Left hindlimb (tissue), 1 donor: ENCODE measurements around the gene COPA.
"Not testable (repeated sequence)": the region's sequence is repeated elsewhere in the genome, so short reads cannot be mapped to it uniquely, and the experiment has no call there.

Experiments
- DNase-seq: peaks from one replicate; pipeline ENCODE4 v3.0.0-alpha.2; 2018

The COPA gene

GRCh38 chr1:160322831-160323230 lies 20.2 kb downstream of the COPA start:
- DNase-seq: no peak

DNA sequence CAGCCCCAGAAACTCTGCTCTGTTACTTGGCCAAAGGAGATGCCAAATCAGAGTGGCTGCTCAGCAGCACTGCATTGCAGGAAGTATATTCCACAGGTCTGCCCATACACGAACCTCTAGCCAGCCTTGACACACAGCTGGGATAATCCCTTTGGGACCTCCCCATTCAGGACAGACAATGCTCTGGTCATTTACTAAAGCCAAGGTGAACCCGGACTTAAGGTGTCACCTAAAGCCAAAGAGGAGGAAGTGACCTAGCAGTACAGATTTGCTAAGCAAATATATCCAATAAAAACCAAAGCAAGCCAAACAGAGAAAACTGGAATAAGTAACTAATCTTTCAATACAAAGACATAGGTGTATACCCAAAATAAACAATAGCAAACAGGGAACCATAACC lies 27.7 kb downstream of the COPA start:
- no peak for DNase-seq

DNA sequence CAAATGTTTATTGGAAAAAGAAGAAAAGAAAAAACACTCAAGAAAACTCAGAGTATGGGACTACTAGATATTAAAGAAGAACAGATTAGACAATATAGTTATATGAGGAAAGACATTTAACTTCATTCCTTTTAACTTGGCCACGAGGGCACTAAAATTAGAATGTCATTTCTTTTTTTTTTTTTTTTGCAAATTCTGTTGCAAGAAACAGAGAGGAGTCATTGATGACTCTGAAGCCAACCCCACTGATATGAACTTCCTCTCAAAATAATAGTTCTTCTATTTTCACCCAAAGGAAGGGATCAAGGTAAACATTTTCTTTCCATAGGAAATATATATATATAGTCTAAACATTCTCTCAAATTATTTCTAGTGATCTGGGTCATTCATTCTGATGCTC lies 33.5 kb downstream of the COPA start:
- no peak for DNase-seq

DNA sequence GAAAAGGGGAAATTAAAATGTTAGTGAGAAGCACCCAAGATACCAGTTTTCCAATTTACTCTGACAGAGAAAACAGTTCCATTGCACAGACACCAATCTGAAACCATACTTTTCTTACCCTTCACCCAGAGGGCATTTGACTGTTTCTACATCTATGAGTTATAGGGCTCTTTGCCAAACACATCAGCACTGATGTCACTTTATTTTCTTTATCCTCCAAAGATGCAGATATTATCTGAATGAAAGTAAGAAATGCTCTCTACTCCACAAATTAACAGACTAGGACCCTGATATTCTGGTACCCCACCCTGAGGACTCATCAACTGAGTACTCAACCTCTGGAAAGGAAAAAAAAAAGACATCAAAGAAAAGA lies 33.9 kb downstream of the COPA start:
- no peak for DNase-seq

DNA sequence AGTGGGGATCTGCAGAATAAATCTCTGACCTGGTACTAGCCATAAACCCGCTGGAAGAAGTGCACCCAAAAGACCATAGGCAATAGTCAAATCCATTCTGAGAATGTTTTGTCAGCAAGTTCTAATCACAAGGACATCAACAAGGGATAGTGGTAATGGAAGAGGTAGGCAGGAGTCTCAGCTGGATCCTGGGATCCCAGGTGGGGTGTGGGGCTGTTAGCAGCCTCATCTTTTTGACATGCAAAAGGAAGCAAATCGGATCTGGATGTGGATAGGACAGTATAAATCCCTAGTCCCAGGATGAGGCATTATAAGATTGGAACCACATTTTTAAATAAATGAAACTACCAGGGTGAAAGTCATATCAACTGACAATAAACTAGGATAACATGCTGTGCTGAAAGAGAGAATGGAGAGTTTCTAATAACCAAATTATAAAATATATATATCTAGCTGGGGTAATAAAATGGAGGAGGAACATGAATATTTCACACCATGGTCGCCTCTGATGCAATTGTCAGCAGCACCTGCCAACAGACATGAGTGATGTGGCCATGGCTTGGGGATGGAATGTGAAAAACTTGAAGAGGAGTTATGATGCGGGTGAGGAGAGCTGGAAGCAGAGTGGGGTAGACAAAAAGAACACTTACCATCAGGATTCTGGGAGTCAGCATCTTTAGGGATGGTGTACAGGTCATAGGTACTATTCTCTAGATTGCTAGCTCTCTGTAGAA lies 34.4 kb downstream of the COPA start:
- DNase-seq: no peak

DNA sequence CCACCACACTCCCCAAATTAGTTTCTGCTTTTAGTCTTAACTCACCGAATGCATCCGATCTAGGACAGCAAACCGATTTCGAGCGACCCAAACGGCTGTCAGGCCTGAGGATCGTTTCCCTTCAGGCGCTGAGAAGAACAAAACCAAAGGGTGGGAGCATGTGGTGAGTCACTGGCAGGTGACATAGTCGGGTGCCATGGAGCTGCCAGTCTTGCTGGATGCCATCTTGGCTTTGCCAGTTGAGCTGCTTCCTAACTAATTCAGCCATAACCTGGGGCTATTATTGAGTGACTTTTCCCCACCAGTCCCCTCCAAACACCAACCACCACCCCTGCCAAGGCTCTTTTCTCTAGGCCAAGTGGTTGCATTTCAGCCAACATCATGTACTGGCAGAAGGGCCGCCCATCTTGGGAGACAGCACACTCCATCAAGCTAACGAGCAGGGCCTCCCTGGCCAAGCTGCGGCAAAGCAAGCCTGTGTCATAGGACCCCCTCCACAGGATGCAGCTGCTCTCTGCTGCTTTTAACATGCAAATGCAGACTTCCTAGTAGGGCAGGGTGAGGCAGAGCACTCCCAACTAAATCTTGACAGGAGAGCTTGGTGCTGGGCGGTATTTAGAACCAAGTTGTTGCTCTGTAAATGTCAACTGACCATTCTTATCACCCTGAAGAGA lies 35.8 kb downstream of the COPA start:
- DNase-seq: no peak

- no peak for DNase-seq
Measured at GRCh38 chr1:160300173-160300572, 42.9 kb downstream of the COPA start.

DNA sequence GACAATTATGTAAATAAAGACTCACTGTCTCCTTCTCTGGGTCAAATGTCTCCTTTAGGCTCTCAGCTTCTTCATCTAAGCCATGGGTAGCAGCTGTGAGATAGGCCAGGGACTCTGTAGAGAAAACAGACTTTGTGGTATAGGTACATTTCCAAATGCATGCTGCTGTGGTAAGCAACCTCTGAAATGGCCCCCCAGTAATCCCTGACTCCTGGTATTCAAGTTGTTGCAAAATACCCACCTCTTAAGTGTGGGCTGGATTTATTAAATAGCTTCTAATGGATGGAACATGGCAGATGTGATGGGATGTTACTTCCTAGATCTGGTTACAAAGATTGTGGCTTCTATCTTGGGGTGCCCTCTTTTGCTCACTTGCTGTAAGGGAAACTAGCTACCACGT lies 47.0 kb downstream of the COPA start:
- DNase-seq: no peak

DNA sequence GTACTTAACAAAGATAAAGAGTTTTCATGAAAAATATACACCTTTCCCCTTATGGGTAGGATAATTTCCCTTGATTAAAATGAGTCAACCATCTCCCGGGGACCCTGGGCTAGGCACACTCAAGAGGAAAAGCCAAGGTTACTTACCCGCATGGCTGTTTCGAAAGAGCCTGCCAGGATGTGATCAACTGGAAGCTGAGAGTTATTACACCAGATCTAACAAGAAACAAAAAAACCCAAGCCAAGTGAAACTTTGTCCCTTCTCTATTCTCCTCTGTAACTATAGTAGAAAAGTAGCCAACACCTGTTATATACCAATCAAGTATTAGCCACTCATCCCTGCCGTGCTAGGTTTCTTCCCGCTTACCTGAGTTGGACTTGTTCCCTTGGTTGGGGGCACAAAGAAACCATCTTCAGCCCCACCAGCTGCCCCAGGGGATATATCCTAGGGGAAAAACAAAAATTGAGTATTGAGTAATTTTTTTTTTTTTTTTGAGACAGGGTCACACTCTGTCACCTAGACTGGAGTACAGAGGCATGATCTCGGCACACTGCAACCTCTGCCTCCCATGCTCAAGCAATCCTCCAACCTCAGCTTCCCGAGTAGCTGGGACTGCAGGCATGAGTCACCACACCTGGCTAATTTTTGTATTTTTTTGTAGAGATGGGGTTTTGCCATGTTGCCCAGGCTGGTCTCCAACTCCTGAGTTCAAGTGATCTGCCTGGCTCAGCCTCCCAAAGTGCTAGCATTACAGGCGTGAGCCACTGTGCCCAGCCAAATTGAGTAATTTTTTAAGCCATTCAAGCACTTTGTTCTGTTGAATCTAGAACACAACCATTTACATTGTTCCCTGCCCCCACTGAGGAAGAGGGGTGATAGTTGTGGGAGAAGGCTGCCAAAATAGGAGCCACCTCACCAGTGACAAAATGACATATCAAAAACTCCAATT lies 49.8 kb downstream of the COPA start:
- no peak for DNase-seq

DNA sequence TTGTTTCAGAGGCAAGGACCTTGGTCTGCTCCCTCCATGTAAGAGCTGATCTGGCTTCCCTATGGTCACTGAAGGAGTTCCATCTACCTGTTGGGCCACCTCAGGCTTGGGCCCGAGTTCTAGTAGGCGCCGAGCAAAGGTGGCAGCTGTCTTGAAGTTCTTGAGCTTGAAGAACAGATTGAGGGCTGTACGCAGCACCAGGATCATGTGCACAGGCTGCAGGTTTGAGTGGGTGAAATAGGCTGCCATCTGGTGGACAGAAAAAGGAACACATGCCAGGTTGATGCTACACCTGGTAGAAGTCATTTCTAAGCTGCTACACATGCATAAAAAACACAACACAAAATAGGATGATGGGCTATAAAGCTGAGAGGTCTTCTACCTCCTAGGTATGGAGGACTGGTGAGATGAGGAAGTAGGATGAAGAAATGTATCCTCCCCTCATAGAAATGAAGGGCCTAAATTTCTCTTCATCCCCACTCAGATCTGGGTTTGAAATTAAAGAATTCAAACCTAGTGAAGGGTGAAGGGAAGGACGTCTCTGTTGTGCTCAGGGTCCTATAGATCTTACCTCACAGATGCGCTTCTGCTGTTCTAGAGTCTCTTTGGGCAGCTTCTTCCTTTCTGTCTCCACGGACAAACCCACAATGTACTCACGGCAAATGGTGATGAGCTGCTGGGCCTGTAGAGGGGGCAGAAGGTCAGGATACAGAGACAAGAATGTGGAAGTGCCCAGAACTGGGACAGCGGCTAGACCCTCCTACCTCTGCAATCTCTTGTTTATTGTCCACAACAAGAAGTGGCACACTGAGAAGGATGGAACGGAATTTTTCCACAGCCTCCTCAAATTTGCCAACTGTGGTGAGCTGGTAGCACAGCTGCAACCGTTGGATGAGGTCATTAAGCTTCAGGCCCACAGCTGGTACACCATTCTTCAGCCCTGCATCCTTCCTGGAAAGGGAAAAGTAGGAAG lies 51.5 kb downstream of the COPA start:
- DNase-seq: peak; percentile 45

- not testable (repeated sequence) for DNase-seq
Measured at GRCh38 chr1:160287769-160288168, 55.3 kb downstream of the COPA start.

GRCh38 chr1:160285506-160285905 lies 57.5 kb downstream of the COPA start:
- DNase-seq: no peak

- DNase-seq: peak; percentile 95
Measured at GRCh38 chr1:160284782-160285344, 58.2 kb downstream of the COPA start, which contains the start of gene PEX19. Gene PEX19, minus strand, starts transcription at chr1:160285133. Its CDS starts 9 bp downstream, at chr1:160285124.

- DNase-seq: peak; percentile 36
Measured at GRCh38 chr1:160284220-160284781, 58.7 kb downstream of the COPA start.

DNA sequence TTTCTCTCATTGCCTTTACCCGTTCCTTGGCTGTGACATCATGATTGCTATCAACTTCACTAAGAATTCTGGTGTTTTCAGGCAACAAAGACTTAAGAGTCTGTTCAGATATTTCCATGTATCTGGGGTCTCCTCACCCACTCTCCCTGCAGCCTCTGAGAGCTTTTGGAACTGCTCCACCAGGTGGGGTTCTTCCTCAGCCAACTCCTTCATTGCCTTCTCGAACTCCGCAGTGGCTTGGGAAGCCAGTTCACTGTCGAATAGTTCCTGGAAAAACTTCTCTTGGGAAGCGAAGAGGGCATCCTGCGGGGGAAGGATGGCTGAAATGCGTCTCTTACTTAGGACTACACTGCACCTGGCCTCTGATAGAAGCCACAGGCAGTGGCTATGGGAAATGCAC lies 60.2 kb downstream of the COPA start:
- DNase-seq: no peak

DNA sequence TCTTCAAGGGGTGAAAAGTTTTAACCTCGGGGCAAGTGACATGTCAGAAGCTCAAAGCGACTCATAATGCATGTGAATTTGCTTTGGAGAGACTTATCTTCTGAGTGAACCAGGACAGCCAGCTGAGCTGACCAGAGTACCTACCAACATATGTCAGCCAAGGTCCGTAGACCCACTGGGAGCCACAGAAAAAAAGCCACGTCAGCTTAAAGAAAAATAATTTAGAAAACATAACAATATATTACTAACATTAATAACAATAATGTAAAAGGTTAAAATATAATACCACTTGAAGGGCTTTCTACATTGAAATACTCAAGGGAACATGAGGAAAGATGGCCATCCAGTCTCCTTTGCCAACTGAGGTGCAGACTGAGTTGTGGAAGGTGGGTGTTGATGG lies 65.1 kb downstream of the COPA start:
- no peak for DNase-seq

GRCh38 chr1:160277330-160277729 lies 65.7 kb downstream of the COPA start:
- no peak for DNase-seq

GRCh38 chr1:160271025-160271424 lies 72.0 kb downstream of the COPA start:
- no peak for DNase-seq

- no peak for DNase-seq
Measured at GRCh38 chr1:160267284-160267991, 75.6 kb downstream of the COPA start.

DNA sequence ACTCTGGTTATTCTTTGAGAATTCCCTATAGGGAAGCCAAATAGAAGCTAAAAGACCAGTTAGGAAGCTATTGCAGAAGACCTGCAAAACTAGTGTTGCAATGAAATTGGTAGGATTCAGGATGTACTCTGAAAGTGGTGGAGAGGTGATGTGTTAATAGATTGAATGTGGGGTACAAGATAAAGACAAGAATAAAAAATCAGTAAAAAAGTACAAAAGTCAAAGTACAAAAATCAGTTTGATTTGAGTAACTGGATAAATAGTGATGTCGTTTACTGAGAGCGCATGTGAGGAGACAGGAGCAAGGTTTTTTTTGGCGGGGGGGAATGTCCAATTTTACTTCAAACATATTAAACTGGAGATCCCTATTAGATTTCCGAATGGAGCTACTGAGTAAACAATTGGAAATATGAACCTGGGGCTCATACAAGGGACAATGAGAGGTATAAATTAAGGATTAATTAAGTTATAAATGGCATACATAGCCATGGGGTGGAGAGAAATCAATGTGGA lies 78.2 kb downstream of the COPA start:
- no peak for DNase-seq
